PC-9 (cell line): ENCODE results near the gene KLHL6. TPM values are rescaled to one million over a fixed set of nuclear protein-coding genes. Genes with fewer than 3 reads are reported as not detected.
A peak's percentile ranks its signal among the peaks of the same experiment; 100 is the strongest.

Experiments
- BruUV-seq: library from RNA; stranded (reverse); fragments of 400-500 nt; replicated peaks from 2 replicates; lab custom pipeline; 2021; lab: Mats Ljungman, UMichigan
- CTCF ChIA-PET: fragments of 300-600 bp; sonication (Branson Sonifier 250); formaldehyde crosslinking; loops from one replicate; lab custom pipeline; 2022; ENCODE audit warnings: antibody characterized with exemption; lab: Charles Lee
- POLR2A ChIA-PET: fragments of 300-600 bp; sonication (Branson Sonifier 250); formaldehyde crosslinking; loops from one replicate; lab custom pipeline; 2022; ENCODE audit warnings: antibody characterized with exemption; ENCODE audit not compliant: unreplicated experiment; lab: Charles Lee
- DNase-seq, 2 experiments: peaks; one replicate each; pipeline versions ENCODE4 v3.0.0 to v3.0.0-alpha.2; 2015 to 2022; ENCODE audit warnings: mixed read lengths in 1 of 2
- H2AFZ ChIP-seq: fragments of 200-600 bp; sonication (generic); 2 replicates; pipeline ENCODE4 v1.8.1; 2017; ENCODE audit warnings: antibody characterized with exemption
- H3F3A ChIP-seq: fragments of 200-600 bp; sonication (generic); 2 replicates; pipeline ENCODE4 v1.8.1; 2017; ENCODE audit warnings: antibody characterized with exemption, mild to moderate bottlenecking, low read depth; ENCODE audit not compliant: insufficient read depth
- H3K27ac ChIP-seq: fragments of 200-600 bp; sonication (generic); 2 replicates; pipeline ENCODE4 v1.6.1; 2016; ENCODE audit warnings: mixed run types
- H3K27me3 ChIP-seq: fragments of 200-600 bp; sonication (generic); 2 replicates; pipeline ENCODE4 v1.6.1; 2016; ENCODE audit warnings: low read depth, mixed run types; ENCODE audit not compliant: insufficient read depth
- H3K36me3 ChIP-seq: fragments of 200-600 bp; sonication (generic); 2 replicates; pipeline ENCODE4 v1.6.1; 2016; ENCODE audit warnings: low read depth, mixed run types
- H3K4me1 ChIP-seq: fragments of 200-600 bp; sonication (generic); replicated peaks from 2 replicates; pipeline ENCODE4 v1.6.1; 2016; ENCODE audit warnings: mixed run types; ENCODE audit not compliant: insufficient read depth
- H3K4me2 ChIP-seq: fragments of 200-600 bp; sonication (generic); 2 replicates; pipeline ENCODE4 v1.6.1; 2017; ENCODE audit warnings: mixed run types
- H3K4me3 ChIP-seq: fragments of 200-600 bp; sonication (generic); 2 replicates; pipeline ENCODE4 v1.6.1; 2016; ENCODE audit warnings: mixed run types
- H3K79me2 ChIP-seq: fragments of 200-600 bp; sonication (generic); 2 replicates; pipeline ENCODE4 v1.6.1; 2017; ENCODE audit warnings: low read depth, mixed run types
- H3K9me2 ChIP-seq: fragments of 200-600 bp; sonication (generic); 2 replicates; pipeline ENCODE4 v1.8.1; 2017; ENCODE audit warnings: mild to moderate bottlenecking; ENCODE audit not compliant: insufficient read depth
- H3K9me3 ChIP-seq: fragments of 200-600 bp; sonication (generic); 2 replicates; pipeline ENCODE4 v1.8.1; 2016; ENCODE audit warnings: low read depth; ENCODE audit not compliant: insufficient read depth
- H4K20me1 ChIP-seq: fragments of 200-600 bp; sonication (generic); 2 replicates; pipeline ENCODE4 v1.8.1; 2017; ENCODE audit not compliant: insufficient read depth
- CTCF ChIP-seq: fragments of 200-600 bp; sonication (generic); conservative IDR thresholded peaks from 2 replicates; pipeline ENCODE4 v1.6.1; 2017; ENCODE audit warnings: mixed run types, antibody characterized with exemption, mild to moderate bottlenecking, moderate library complexity
- EZH2 ChIP-seq: fragments of 200-600 bp; sonication (generic); IDR thresholded peaks from 2 replicates; pipeline ENCODE4 v1.8.0; 2017; ENCODE audit warnings: antibody characterized with exemption, low read depth
- intact Hi-C: fragments of 100-400 bp; cut with micrococcal nuclease; formaldehyde crosslinking; loops from one replicate; pipeline ENCODE4 v1.10.0; 2022; ENCODE audit not compliant: unreplicated experiment
- total RNA-seq: library from RNA; stranded (reverse); gene quantifications from 2 replicates; pipeline ENCODE4 v1.2.3, GENCODE V29; 2021

Gene KLHL6
- total RNA-seq, 1 experiment from 2014 or later: 0.04 TPM

GRCh38 chr3:183560607-183561006, 5.1 kb upstream of the KLHL6 start:
- Histone ChIP-seq H3K27me3 (no peaks in the 10 kb centered on the region), H3K9me3 (no peaks in the 10 kb centered on the region), H3K9me2 (no peaks in the 10 kb centered on the region), H2AFZ (no peak overlapping the region), H3K27ac (no peak overlapping the region), H3F3A (no peaks in the 10 kb centered on the region), H4K20me1 (no peaks in the 10 kb centered on the region), H3K36me3 (no peaks in the 10 kb centered on the region), H3K4me3 (no peak overlapping the region), H3K4me2 (no peak overlapping the region), H3K79me2 (no peaks in the 10 kb centered on the region), H3K4me1 (no peaks in the 10 kb centered on the region)
- ChIA-PET CTCF (interaction anchor here (1.4 kb wide), 1 partner anchor 13 kb away, joined by 3 read pairs; no protein-coding TSS in a partner anchor), POLR2A (interaction anchor here (0.6 kb wide), 1 partner anchor 76 kb away, joined by 4 read pairs; no protein-coding TSS in a partner anchor)
- peak in 1 of 2 experiments; percentile 17 for DNase-seq
- intact Hi-C loops: loop anchor here (1.0 kb wide), 1 partner anchor 91 kb away; no protein-coding TSS in a partner anchor
- TF ChIP-seq EZH2: no peak
- TF ChIP-seq CTCF: peak; percentile 46
- no TSS peak for BruUV-seq

DNA sequence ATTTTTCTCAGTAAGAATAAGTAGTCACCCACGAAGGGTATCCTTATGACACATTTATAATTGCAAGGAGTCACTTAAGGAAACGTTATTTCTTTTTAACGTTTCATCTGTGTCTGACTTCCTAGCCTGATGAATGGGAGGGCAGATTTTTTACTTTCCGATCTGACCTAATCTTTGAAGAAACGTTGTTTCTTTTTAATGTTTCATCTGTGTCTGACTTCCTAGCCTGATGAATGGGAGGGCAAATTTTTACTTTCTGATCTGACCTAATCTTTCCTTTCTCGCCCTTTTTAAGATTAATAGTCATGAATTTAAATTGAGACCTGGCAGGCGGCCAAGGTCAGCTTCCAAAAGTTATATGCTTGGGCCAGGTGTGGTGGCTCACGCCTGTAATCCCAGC, 3.0 kb upstream of the KLHL6 start:
- intact Hi-C loops: no loop called here
- H3K4me1 ChIP-seq: no peaks in the 10 kb centered on the region
- H3K36me3 ChIP-seq: no peaks in the 10 kb centered on the region
- TF ChIP-seq CTCF (no peak), EZH2 (no peak)
- no peak overlapping the region for H3K27ac ChIP-seq
- DNase-seq: no peak
- ChIA-PET POLR2A (no interaction called here), CTCF (no interaction called here)
- no TSS peak for BruUV-seq
- H3K4me2 ChIP-seq: no peak overlapping the region
- no peaks in the 10 kb centered on the region for H3F3A ChIP-seq
- no peaks in the 10 kb centered on the region for H4K20me1 ChIP-seq
- no peaks in the 10 kb centered on the region for H3K9me2 ChIP-seq
- no peak overlapping the region for H2AFZ ChIP-seq
- H3K27me3 ChIP-seq: no peaks in the 10 kb centered on the region
- no peak overlapping the region for H3K4me3 ChIP-seq
- no peaks in the 10 kb centered on the region for H3K79me2 ChIP-seq
- no peaks in the 10 kb centered on the region for H3K9me3 ChIP-seq

DNA sequence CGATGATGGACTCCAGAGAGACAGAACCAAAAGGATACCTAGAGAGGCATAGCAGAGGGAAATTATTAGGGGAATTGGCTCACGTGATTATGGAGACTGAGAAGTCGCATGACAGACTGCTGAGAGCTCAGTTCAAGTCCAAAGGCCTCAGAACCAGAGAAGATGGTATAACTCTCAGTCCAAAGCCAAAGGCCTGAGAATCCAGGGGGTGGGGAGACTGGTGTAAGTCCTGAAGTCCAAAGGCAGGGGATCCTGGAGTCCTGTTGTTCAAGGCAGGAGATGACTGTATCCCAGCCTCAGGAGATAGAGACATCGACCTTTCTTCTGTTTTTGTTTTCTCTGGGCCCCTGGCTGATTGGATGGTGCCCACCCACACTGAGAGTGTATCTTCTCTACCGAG, 1.2 kb upstream of the KLHL6 start:
- no peaks in the 10 kb centered on the region for H3K4me1 ChIP-seq
- ChIA-PET POLR2A (no interaction called here), CTCF (no interaction called here)
- no peaks in the 10 kb centered on the region for H4K20me1 ChIP-seq
- H3K79me2 ChIP-seq: no peaks in the 10 kb centered on the region
- H3K9me2 ChIP-seq: no peaks in the 10 kb centered on the region
- no peaks in the 10 kb centered on the region for H3K27me3 ChIP-seq
- no peak overlapping the region for H3K27ac ChIP-seq
- no peaks in the 10 kb centered on the region for H3K9me3 ChIP-seq
- TF ChIP-seq EZH2 (no peak), CTCF (no peak)
- no peak for DNase-seq
- no peak overlapping the region for H3K4me3 ChIP-seq
- H3F3A ChIP-seq: no peaks in the 10 kb centered on the region
- no TSS peak for BruUV-seq
- no peak overlapping the region for H3K4me2 ChIP-seq
- H3K36me3 ChIP-seq: no peaks in the 10 kb centered on the region
- intact Hi-C loops: no loop called here
- no peak overlapping the region for H2AFZ ChIP-seq
